Astrocyte (in vitro differentiated cells and primary cell): ENCODE measurements around the gene ITFG2. TPM values are rescaled to one million over a fixed set of nuclear protein-coding genes. Genes with fewer than 3 reads are reported as not detected.

Source experiments
- DNase-seq: peaks from one replicate; pipeline ENCODE4 v3.0.0-alpha.2; 2010; ENCODE audit warnings: low read depth
- FAIRE-seq: peaks from 2 replicates; lab custom pipeline; 2011; peaks lifted over from hg19 to GRCh38; lab: Jason Lieb, UNC
- H2AFZ ChIP-seq: 2 replicates; pipeline ENCODE4 v1.6.0; 2012; ENCODE audit warnings: low read depth, low read length, inconsistent platforms
- H3K27ac ChIP-seq: 2 replicates; pipeline ENCODE4 v1.5.1; 2011; ENCODE audit warnings: low read depth, low read length, inconsistent platforms
- H3K27me3 ChIP-seq: 2 replicates; pipeline ENCODE4 v1.6.0; 2011; ENCODE audit warnings: low read length, inconsistent platforms; ENCODE audit not compliant: insufficient read depth
- H3K36me3 ChIP-seq: 2 replicates; pipeline ENCODE4 v1.5.1; 2011; ENCODE audit warnings: low read length, inconsistent platforms; ENCODE audit not compliant: insufficient read depth
- H3K4me1 ChIP-seq: 2 replicates; pipeline ENCODE4 v1.5.1; 2011; ENCODE audit warnings: low read length, inconsistent platforms; ENCODE audit not compliant: insufficient read depth
- H3K4me2 ChIP-seq: 2 replicates; pipeline ENCODE4 v1.6.0; 2012; ENCODE audit warnings: low read length, inconsistent platforms
- H3K4me3 ChIP-seq: 2 replicates; pipeline ENCODE4 v1.5.1; 2011; ENCODE audit warnings: low read depth, mild to moderate bottlenecking, low read length, inconsistent platforms; ENCODE audit not compliant: insufficient read depth
- H3K79me2 ChIP-seq: 2 replicates; pipeline ENCODE4 v1.6.0; 2012; ENCODE audit warnings: mild to moderate bottlenecking, low read length, inconsistent platforms; ENCODE audit not compliant: insufficient read depth
- H3K9ac ChIP-seq: 2 replicates; pipeline ENCODE4 v1.6.0; 2012; ENCODE audit warnings: mild to moderate bottlenecking, low read length, inconsistent platforms
- H3K9me3 ChIP-seq: 2 replicates; pipeline ENCODE4 v1.5.1; 2012; ENCODE audit warnings: low read depth, mild to moderate bottlenecking, low read length, inconsistent platforms; ENCODE audit not compliant: insufficient read depth
- H4K20me1 ChIP-seq: 2 replicates; pipeline ENCODE4 v1.6.0; 2012; ENCODE audit warnings: low read length, inconsistent platforms; ENCODE audit not compliant: insufficient read depth
- H3K27ac Mint-ChIP-seq: one replicate; pipeline ENCODE4 v1.8.0; 2021; ENCODE audit warnings: mild to moderate bottlenecking, mixed read lengths; ENCODE audit not compliant: unreplicated experiment
- H3K27me3 Mint-ChIP-seq: one replicate; pipeline ENCODE4 v1.8.0; 2021; ENCODE audit warnings: low read depth, mixed read lengths; ENCODE audit not compliant: unreplicated experiment
- H3K36me3 Mint-ChIP-seq: one replicate; pipeline ENCODE4 v1.8.0; 2021; ENCODE audit warnings: low read depth, mixed read lengths; ENCODE audit not compliant: unreplicated experiment
- H3K4me1 Mint-ChIP-seq: one replicate; pipeline ENCODE4 v1.8.0; 2021; ENCODE audit warnings: low read depth, mixed read lengths; ENCODE audit not compliant: unreplicated experiment
- H3K4me3 Mint-ChIP-seq: one replicate; pipeline ENCODE4 v1.8.0; 2021; ENCODE audit warnings: mild to moderate bottlenecking, moderate library complexity, mixed read lengths; ENCODE audit not compliant: unreplicated experiment
- H3K9me3 Mint-ChIP-seq: one replicate; pipeline ENCODE4 v1.8.0; 2021; ENCODE audit warnings: mild to moderate bottlenecking, mixed read lengths; ENCODE audit not compliant: unreplicated experiment
- CTCF ChIP-seq: IDR thresholded peaks from 2 replicates; pipeline ENCODE4 v1.5.1; 2011; ENCODE audit warnings: low read depth, mild to moderate bottlenecking, inconsistent platforms, low read length, moderate library complexity; ENCODE audit not compliant: insufficient read depth
- EZH2 ChIP-seq: IDR thresholded peaks from 2 replicates; pipeline ENCODE4 v1.6.1; 2012; ENCODE audit warnings: mild to moderate bottlenecking, low read length, inconsistent platforms; ENCODE audit not compliant: insufficient read depth
- total RNA-seq: library from RNA; stranded (reverse); gene quantifications from 2 replicates; pipeline ENCODE4 v1.2.1, GENCODE V29; 2021

ITFG2 gene
- total RNA-seq, 1 donor from 2014 or later = 20.2 TPM

DNA sequence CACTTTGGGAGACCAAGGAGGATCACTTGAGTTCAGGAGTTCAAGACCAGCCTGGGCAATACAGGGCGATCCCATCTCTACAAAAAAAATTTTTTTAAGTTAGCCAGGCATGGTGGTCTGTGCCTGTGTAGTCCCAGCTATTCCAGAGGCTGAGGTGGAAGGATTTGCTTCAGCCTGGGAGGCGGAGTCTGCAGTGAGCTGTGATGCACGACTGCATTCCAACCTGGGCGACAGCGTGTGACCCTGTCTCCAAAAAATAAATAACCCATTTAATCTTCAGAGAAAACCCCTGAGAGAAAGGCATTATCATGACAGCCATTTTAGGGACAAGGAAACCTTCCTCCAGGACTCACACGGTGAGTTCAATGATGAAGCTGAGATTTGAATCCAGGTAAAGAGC lies 21.4 kb upstream of the ITFG2 start:
- no peak overlapping the region for H3K9ac ChIP-seq
- H3K27ac ChIP-seq = no peak overlapping the region
- no peaks in the 10 kb centered on the region for H3K36me3 ChIP-seq
- no peak overlapping the region for H3K4me3 Mint-ChIP-seq
- H3K9me3 Mint-ChIP-seq = no peaks in the 10 kb centered on the region
- peaks cover 3% of the 10 kb centered on the region for H4K20me1 ChIP-seq
- H3K27me3 Mint-ChIP-seq = peaks cover 24% of the 10 kb centered on the region
- H3K4me2 ChIP-seq = no peak overlapping the region
- no peak overlapping the region for H3K27ac Mint-ChIP-seq
- no peak overlapping the region for H3K4me3 ChIP-seq
- FAIRE-seq = no peak
- no peaks in the 10 kb centered on the region for H3K9me3 ChIP-seq
- no peak for DNase-seq
- H2AFZ ChIP-seq = no peak overlapping the region
- H3K27me3 ChIP-seq = peaks cover 18% of the 10 kb centered on the region
- no peaks in the 10 kb centered on the region for H3K36me3 Mint-ChIP-seq
- H3K4me1 ChIP-seq = peaks cover 7% of the 10 kb centered on the region
- no peaks in the 10 kb centered on the region for H3K4me1 Mint-ChIP-seq
- TF ChIP-seq CTCF (no peak), EZH2 (no peak)
- H3K79me2 ChIP-seq = peaks cover 6% of the 10 kb centered on the region

- peak overlapping the region; percentile 73 for H3K4me3 Mint-ChIP-seq
- H3K4me1 Mint-ChIP-seq = peaks cover 2% of the 10 kb centered on the region
- FAIRE-seq = no peak
These were observed 19.6 kb upstream of the ITFG2 start for GRCh38 chr12:2792671-2793500.

More at GRCh38 chr12:2792671-2793500, 19.6 kb upstream of the ITFG2 start:
- peaks cover 24% of the 10 kb centered on the region for H3K79me2 ChIP-seq
- H2AFZ ChIP-seq = no peak overlapping the region
- H4K20me1 ChIP-seq = peaks cover 21% of the 10 kb centered on the region
- Mint-ChIP-seq H3K27ac (no peak overlapping the region), H3K9me3 (no peaks in the 10 kb centered on the region), H3K27me3 (peaks cover 23% of the 10 kb centered on the region), H3K36me3 (peaks cover 6% of the 10 kb centered on the region)
- H3K27ac ChIP-seq = no peak overlapping the region
- no peak for TF ChIP-seq EZH2
- TF ChIP-seq CTCF = no peak
- H3K9me3 ChIP-seq = no peaks in the 10 kb centered on the region
- no peak overlapping the region for H3K4me3 ChIP-seq
- H3K36me3 ChIP-seq = peaks cover 4% of the 10 kb centered on the region
- H3K27me3 ChIP-seq = peaks cover 18% of the 10 kb centered on the region
- H3K4me1 ChIP-seq = peaks cover 12% of the 10 kb centered on the region
- H3K4me2 ChIP-seq = no peak overlapping the region
- H3K9ac ChIP-seq = no peak overlapping the region
- no peak for DNase-seq
